ENCODE data around the gene MED16. TPM values are rescaled to one million over a fixed set of nuclear protein-coding genes. Genes with fewer than 3 reads are reported as not detected.
A peak's percentile ranks its signal among the peaks of the same experiment; 100 is the strongest.

Gene MED16
- total and polyA plus RNA-seq, 10 of the 15 experiments (the other 5 are each of a cell fraction or from before 2014, with no cell fraction given): 0.56 to 51.1 (median 13.6) TPM

DNA sequence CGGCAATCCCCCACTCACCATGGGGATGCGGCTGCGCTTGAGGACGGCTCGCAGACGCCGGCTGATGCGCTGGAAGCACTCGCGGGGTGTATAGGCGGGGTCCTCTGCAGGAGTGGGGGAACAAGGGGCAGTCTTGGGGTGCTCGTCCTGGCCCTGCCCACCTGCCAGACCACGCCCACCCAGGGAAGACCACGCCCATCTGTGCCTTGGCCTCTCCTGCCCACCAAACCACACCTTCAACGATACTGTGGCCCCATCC is 7.0 kb upstream of the MED16 start:
- Histone ChIP-seq H2AFZ (ENCODE audit: control insufficient read depth, low read depth, low read length) (no peak overlapping the region), H3K27me3 (replicated peaks in 1 of 2; ENCODE audit: control insufficient read depth in 2 of 2, insufficient read depth in 2 of 2, low read length in 1 of 2) (no peaks in the 10 kb centered on the region), H3K9me3 (replicated peaks; ENCODE audit: control insufficient read depth, insufficient read depth, low read length) (no peaks in the 10 kb centered on the region), H3K4me3 (no peak overlapping the region), H3K9ac (ENCODE audit: control insufficient read depth, insufficient read depth, low read length) (no peak overlapping the region), H3K4me2 (ENCODE audit: control insufficient read depth, insufficient read depth) (no peak overlapping the region), H3K79me2 (ENCODE audit: control insufficient read depth, insufficient read depth, low read length) (no peaks in the 10 kb centered on the region), H4K20me1 (ENCODE audit: control insufficient read depth, insufficient read depth) (no peaks in the 10 kb centered on the region), H3K36me3 (ENCODE audit: control insufficient read depth in 2 of 2, insufficient read depth in 2 of 2, low read length in 1 of 2) (peaks cover 0 to 6% of the 10 kb centered on the region in 2 experiments; a peak in 2 of 4 replicates), H3K4me1 (ENCODE audit: control insufficient read depth, insufficient read depth, low read length) (no peaks in the 10 kb centered on the region), H3K27ac (ENCODE audit: control insufficient read depth, insufficient read depth) (no peak overlapping the region)
- intact Hi-C loops (cut with micrococcal nuclease; ENCODE audit: unreplicated experiment): no loop called here
- 79% methylated on average over 15 of the region's 15 CpGs for WGBS (ENCODE audit: insufficient coverage, insufficient replicate concordance, low lambda C conversion rate, missing lambda C conversion rate)
- ChIA-PET POLR2A (no interaction called here), CTCF (no interaction called here), SMC1A (ENCODE audit: uncharacterized antibody, unreplicated experiment) (no interaction called here), RAD21 (ENCODE audit: unreplicated experiment) (no interaction called here)
- in situ Hi-C loops (cut with MboI): no loop called here
- ATAC-seq (peak; percentile 34), DNase-seq (ENCODE audit: low read depth, low spot score) (no peak), FAIRE-seq (no peak)
- BruUV-seq (replicated peaks): no TSS peak
- TF ChIP-seq POLR2AphosphoS5 (IDR thresholded peaks at IDR 0.05; ENCODE audit: low read length) (no peak), CBFB (IDR thresholded peaks at IDR 0.05; ENCODE audit: low read depth) (no peak), TCF7 (IDR thresholded peaks at IDR 0.05; ENCODE audit: borderline replicate concordance) (no peak), EP300 (IDR thresholded peaks at IDR 0.05; ENCODE audit: borderline replicate concordance in 1 of 2, control insufficient read depth in 1 of 2, low read depth in 2 of 2, low read length in 2 of 2) (no peak), NBN (IDR thresholded peaks at IDR 0.05) (no peak)
- TF ChIP-seq, protein P1, sequence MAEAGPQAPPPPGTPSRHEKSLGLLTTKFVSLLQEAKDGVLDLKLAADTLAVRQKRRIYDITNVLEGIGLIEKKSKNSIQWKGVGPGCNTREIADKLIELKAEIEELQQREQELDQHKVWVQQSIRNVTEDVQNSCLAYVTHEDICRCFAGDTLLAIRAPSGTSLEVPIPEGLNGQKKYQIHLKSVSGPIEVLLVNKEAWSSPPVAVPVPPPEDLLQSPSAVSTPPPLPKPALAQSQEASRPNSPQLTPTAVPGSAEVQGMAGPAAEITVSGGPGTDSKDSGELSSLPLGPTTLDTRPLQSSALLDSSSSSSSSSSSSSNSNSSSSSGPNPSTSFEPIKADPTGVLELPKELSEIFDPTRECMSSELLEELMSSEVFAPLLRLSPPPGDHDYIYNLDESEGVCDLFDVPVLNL (IDR thresholded peaks at IDR 0.05; ENCODE audit: low read depth, low read length): no peak
- TF ChIP-seq, protein P2, sequence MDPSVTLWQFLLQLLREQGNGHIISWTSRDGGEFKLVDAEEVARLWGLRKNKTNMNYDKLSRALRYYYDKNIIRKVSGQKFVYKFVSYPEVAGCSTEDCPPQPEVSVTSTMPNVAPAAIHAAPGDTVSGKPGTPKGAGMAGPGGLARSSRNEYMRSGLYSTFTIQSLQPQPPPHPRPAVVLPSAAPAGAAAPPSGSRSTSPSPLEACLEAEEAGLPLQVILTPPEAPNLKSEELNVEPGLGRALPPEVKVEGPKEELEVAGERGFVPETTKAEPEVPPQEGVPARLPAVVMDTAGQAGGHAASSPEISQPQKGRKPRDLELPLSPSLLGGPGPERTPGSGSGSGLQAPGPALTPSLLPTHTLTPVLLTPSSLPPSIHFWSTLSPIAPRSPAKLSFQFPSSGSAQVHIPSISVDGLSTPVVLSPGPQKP (IDR thresholded peaks at IDR 0.05; ENCODE audit: low read depth, low read length): no peak
